ENCODE measurements around the gene ERC2. TPM values are rescaled to one million over a fixed set of nuclear protein-coding genes. Genes with fewer than 3 reads are reported as not detected.

The ERC2 gene
- polyA plus RNA-seq, 3 donors: not detected

GRCh38 chr3:56324473-56324872 is 143.8 kb downstream of the ERC2 start:
- Mint-ChIP-seq H3K27me3 (ENCODE audit: low read depth in 3 of 3) (peaks cover 2 to 7% (median 6%) of the 10 kb centered on the region in 3 donors), H3K4me3 (no peak overlapping the region), H3K9me3 (no peaks in the 10 kb centered on the region), H3K4me1 (peaks cover 2% of the 10 kb centered on the region), H3K27ac (no peak overlapping the region), H3K36me3 (no peaks in the 10 kb centered on the region)
- H4K20me1 ChIP-seq (ENCODE audit: insufficient read depth, low read length): no peaks in the 10 kb centered on the region
- no peak for TF ChIP-seq CTCF (IDR thresholded peaks at IDR 0.05)
- no peak overlapping the region for H3K27ac ChIP-seq (ENCODE audit: low read depth in 1 of 2, low read length in 2 of 2)
- H3K79me2 ChIP-seq (ENCODE audit: insufficient read depth, low read length): no peaks in the 10 kb centered on the region
- H3K4me1 ChIP-seq (ENCODE audit: control insufficient read depth in 1 of 2, insufficient read depth in 2 of 2, low read length in 2 of 2): no peaks in the 10 kb centered on the region
- 100% methylated on average over 3 of the region's 3 CpGs for WGBS (ENCODE audit: insufficient coverage)
- intact Hi-C loops (cut with micrococcal nuclease): no loop called here
- H3K4me2 ChIP-seq (replicated peaks; ENCODE audit: extremely low read depth, low read length, poor library complexity, severe bottlenecking): no peak overlapping the region
- no peak overlapping the region for H3K4me3 ChIP-seq (replicated peaks in 1 of 3; ENCODE audit: low read depth in 2 of 3, low read length in 3 of 3)
- no peaks in the 10 kb centered on the region for H3K27me3 ChIP-seq (ENCODE audit: control insufficient read depth in 2 of 2, insufficient read depth in 2 of 2, low read length in 2 of 2)
- H3K9ac ChIP-seq (ENCODE audit: insufficient read depth, low read length, poor library complexity, severe bottlenecking): no peak overlapping the region
- DNase-seq: no peak
- no peaks in the 10 kb centered on the region for H3K36me3 ChIP-seq (replicated peaks in 1 of 2; ENCODE audit: control insufficient read depth in 1 of 2, insufficient read depth in 2 of 2, low read length in 2 of 2)
- no peaks in the 10 kb centered on the region for H3K9me3 ChIP-seq (replicated peaks in 1 of 2; ENCODE audit: control insufficient read depth in 1 of 2, insufficient read depth in 1 of 2, low read length in 2 of 2)
- H2AFZ ChIP-seq (ENCODE audit: insufficient read depth, low read depth, low read length, poor library complexity, severe bottlenecking): no peak overlapping the region

DNA sequence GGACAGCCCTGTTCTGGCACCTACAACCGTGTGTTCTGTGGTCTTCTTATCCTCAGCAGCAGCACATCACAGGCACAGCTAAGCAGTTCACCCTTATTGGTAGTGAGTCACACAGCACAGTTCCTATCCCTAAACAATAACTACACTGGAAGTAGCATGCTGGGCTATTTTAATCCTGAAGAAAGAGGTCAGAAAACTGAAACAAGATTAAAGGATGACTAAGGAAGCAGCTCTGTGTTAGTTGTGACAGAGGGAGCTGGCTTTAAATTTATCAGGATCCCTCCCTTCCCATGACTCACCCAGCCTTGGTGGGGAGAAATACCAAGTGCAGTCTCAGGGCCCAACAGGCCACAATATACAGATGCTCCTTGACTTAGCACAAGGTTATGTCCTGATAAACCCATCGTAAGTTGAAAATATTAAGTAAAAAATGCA is 144.3 kb downstream of the ERC2 start:
- Histone ChIP-seq H3K36me3 (replicated peaks in 1 of 2; ENCODE audit: control insufficient read depth in 1 of 2, insufficient read depth in 2 of 2, low read length in 2 of 2) (no peaks in the 10 kb centered on the region), H3K4me1 (ENCODE audit: control insufficient read depth in 1 of 2, insufficient read depth in 2 of 2, low read length in 2 of 2) (no peaks in the 10 kb centered on the region), H3K27me3 (ENCODE audit: control insufficient read depth in 2 of 2, insufficient read depth in 2 of 2, low read length in 2 of 2) (no peaks in the 10 kb centered on the region), H2AFZ (ENCODE audit: insufficient read depth, low read depth, low read length, poor library complexity, severe bottlenecking) (no peak overlapping the region), H3K79me2 (ENCODE audit: insufficient read depth, low read length) (no peaks in the 10 kb centered on the region), H4K20me1 (ENCODE audit: insufficient read depth, low read length) (no peaks in the 10 kb centered on the region), H3K4me3 (replicated peaks in 1 of 3; ENCODE audit: low read depth in 2 of 3, low read length in 3 of 3) (no peak overlapping the region), H3K27ac (ENCODE audit: low read depth in 1 of 2, low read length in 2 of 2) (no peak overlapping the region), H3K4me2 (replicated peaks; ENCODE audit: extremely low read depth, low read length, poor library complexity, severe bottlenecking) (no peak overlapping the region), H3K9me3 (replicated peaks in 1 of 2; ENCODE audit: control insufficient read depth in 1 of 2, insufficient read depth in 1 of 2, low read length in 2 of 2) (no peaks in the 10 kb centered on the region), H3K9ac (ENCODE audit: insufficient read depth, low read length, poor library complexity, severe bottlenecking) (no peak overlapping the region)
- Mint-ChIP-seq H3K4me3 (no peak overlapping the region), H3K36me3 (no peaks in the 10 kb centered on the region), H3K9me3 (no peaks in the 10 kb centered on the region), H3K4me1 (peaks cover 2% of the 10 kb centered on the region), H3K27ac (peak overlapping the region in 1 of 7 donors; percentile 46), H3K27me3 (ENCODE audit: low read depth in 3 of 3) (peaks cover 2 to 7% (median 6%) of the 10 kb centered on the region in 3 donors)
- no CpG with 5 or more reads among the region's 2 CpGs for WGBS (ENCODE audit: insufficient coverage)
- no peak for TF ChIP-seq CTCF (IDR thresholded peaks at IDR 0.05)
- DNase-seq: no peak
- intact Hi-C loops (cut with micrococcal nuclease): no loop called here

Data from CD14-positive monocyte (primary cell).